GM21786 (cell line): ENCODE data around the gene WNK2.

Experiments used
- ATAC-seq: cut with Tn5 transposase; IDR thresholded peaks from one replicate; pipeline ENCODE4 v1.9.1; 2021; ENCODE audit not compliant: unreplicated experiment

Gene WNK2

DNA sequence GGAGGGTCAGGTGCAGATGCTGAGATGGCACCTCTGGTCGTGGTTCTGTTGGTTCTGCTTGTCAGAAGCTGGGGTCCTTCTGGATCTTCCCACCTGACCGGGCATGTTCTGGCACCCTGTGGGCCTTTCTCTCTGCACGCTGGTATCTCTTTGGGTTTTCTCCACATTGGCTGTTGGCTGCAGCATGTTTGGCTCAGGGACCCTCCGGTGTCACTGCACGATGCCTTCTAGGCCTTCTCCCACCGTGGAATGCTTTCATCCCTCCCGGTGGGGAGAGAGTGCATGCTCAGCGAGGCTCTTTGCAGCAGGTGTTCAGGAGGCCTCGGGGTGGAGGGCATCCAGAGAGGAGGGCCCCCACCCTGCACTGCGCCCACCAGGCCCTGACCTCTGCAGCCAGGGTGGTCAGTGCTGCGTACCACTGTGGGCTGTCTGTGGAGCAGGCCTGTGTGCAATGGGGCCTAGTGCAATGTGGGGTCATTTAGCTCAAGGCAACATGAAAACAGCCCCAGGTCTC is 119.4 kb downstream of the WNK2 start:
- no peak for ATAC-seq

DNA sequence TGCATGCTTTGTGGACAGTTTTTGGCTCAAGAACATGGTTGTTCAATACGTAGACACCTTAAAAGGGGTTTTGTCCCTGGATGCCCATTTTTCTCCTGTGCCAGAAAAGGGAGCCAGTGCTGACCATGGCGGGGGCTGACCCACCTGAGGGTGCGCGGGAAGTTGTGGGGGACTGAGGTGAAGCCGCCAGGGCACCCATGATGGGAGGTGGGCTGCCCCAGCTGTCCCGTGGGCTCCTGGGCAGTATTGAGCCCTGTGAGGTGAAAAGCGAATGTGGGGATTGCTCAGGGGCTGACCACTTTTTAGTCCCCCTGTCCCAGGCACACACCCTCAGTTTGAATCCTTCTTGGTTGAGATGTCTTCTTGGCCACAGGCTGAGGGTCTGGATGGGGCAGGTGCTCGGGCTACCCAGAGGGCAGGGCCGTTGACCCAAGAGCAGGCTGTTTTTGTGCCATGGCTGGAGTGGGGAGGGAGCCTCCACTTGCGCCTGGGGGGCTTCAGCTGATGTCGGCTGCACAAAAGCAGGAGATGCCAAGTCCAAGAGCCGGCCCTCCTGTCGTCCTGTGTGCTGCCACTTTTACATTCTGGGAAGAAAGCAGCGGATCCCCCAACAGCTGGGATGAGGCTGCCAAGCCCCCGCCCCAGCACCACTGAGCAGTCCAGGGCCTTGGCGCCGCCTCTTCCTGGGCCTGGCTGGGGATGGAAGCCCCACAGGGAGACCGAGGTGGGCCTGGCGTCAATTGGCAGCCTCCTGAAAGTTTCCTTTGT is 120.1 kb downstream of the WNK2 start:
- no peak for ATAC-seq

DNA sequence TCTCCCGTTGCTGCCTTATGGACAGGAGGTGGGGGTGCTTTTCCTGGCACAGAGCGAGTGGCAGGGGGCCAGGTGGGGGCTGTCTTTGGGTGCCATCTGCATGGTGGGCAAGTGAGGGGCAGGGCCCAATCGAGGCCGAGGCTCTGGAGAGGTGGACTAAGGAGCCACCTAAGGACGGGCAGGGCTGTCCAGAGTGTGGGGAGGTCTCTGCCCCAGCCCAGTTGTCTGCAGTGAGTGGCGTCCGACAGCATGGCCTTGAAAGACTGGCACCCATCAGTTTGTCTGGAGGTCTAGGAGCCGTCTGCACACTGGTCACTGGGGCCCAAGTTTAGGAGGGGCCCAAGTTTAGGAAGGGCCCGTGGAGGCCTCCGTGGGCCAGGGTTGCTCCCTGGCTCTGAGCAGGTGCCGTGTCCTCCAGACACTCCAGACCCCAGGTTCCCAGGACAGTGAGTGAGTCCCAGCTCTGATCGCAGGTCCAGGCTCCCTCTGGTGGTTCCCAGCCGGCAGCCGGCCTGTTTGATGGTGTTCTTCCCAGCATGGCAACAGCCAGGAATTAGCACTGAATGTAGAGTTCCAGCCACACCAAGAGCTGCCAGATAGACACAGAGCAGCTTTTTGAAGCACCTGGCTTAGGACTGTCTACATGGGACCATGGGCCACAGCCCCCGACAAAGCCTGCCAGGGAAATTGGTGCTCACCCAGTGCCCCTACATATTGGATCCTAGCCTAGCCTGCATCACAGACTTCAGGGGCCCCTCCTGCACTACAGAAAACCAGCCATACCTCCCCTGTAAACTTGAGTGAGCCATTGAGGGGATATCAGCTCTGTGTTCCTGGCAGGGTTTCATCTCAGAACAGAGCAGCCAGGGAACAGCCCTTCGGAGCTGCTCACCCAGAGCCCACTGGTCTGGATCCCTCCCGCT is 120.9 kb downstream of the WNK2 start:
- ATAC-seq: no peak

DNA sequence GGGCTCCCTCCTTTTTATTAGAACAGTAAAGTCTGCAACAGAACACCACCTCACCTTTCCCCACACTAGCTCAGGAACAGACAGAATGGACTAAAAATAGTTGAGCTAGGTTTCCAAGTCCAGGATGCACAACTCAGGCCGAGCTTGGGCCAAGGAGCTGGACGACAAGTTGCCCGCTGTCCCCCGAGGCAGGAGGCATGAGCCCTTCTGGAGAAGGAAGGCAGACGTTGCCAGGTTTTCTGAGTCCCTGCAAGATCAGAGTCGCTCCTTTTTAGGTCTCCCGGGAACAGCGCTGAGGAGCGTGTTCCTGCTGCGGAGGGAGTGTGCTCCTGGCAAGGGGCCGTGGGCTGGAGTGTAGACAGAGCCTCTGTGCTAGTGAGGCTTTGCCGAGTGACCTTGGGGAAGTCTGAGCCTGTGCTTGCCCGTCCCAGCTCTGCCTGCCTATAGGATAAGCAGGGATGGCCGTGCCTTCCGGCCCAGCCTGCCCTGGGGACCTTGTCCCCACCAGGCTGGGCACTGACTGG is 121.6 kb downstream of the WNK2 start:
- ATAC-seq: no peak

DNA sequence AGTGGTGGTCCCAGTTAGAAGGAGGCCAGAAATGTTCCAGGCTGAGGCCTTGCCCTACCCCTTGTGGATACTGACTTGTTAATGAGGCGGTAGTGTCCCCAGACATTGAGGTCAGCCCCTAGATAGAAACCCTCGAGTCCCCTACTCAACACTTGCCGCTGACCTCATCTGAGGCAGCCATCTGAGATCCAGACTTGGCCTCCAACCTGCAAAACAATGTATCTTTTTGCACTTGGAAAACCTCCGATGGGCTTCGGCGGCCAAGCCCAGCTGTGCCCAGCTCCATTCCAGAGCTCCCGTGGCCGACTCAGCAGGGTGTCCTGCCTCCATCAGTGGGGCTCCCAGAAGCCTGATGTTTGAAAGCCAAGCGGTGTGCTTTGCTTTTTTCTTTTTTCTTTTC is 122.1 kb downstream of the WNK2 start:
- ATAC-seq: no peak

DNA sequence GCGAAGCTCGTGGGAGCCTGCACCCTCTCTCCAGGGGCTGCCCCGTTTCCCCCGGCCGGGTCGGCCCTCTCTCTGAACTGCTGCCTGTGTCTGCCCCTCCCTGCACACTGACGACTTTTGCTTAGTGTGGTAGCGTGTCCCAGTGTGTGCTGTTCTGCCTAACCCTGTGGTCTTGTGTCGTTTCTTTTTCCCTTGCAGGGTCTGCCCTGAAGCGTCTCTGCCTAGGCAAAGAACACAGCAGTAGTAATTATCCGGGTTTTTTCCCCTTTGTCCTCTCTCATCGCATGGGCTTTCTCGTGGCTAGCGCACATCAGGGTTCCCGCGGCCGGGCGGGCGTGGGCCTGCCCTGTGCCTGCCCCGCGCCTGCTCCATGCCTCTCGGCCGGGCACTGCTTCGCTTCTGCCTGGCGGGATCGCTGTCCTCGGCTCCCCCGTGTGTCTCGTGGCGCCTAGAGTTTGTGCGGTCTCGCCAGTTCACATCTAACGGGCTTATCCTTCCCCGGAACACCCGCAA is 122.7 kb downstream of the WNK2 start:
- no peak for ATAC-seq

DNA sequence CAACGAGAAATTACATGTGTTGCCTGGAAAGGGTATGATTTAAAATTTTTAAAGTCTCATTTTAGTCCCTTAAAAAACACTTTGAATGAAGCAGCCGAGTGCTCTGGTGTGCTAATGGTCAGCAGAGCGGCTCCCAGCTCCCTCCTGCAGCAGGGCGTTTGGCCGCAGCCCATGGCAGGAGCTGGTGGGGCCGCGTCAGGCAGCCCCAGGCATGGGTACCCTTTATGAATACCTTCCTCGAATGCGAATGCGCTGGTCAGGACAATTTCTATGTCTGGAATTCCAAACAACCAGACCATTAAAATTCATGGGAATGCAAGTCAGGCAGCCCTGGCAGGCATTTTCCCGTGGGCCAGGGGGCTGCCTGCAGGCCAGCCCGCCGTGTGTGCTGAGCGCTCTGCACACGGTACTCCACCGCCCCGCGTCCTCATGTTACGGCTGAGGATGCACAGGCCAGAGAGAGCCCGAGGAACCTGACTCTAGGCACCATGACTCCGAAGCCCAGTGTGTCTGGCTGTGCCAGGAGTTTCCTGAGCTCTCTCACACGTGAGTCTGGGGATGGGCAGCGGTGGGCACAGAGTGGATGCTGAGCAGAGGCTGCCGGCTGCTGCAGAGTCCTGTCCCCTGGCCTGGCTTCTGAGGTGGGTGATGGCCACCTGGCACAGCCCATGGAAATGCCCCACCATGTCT is 123.7 kb downstream of the WNK2 start:
- no peak for ATAC-seq

DNA sequence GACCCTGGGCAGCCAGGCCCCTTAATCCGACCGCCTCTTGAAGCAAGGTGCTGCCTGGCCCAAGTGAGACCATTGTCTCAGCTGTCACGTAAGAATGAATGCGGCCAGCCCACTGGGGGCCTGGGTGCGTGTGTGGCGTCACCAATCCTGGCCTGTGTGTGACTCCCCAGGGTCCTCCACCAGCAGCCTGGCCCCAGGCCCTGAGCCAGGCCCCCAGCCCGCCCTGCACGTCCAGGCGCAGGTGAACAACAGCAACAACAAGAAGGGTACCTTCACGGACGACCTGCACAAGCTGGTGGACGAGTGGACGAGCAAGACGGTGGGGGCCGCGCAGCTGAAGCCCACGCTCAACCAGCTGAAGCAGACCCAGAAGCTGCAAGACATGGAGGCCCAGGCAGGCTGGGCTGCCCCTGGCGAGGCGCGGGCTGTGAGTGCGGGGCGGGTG is 124.2 kb downstream of the WNK2 start:
- ATAC-seq: no peak

DNA sequence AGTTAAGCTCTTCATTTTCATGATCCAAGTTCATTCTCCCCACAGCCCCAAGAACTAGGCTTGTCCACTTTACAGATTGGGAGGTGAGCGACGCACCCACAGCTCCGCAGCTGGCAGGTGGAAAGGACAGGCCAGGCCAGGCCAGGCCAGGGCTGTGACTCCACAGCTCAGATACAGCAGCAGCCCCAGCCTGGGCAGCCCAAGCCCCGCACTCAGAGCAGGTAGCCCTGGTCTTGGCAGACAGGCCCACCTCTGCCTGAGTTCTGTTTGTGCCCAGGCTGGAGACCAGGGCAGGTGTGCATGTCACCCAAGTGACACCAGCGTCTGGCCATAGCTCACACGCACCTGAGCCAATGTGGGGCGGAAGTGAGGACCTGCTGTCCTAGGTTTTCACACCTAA is 124.7 kb downstream of the WNK2 start:
- no peak for ATAC-seq

DNA sequence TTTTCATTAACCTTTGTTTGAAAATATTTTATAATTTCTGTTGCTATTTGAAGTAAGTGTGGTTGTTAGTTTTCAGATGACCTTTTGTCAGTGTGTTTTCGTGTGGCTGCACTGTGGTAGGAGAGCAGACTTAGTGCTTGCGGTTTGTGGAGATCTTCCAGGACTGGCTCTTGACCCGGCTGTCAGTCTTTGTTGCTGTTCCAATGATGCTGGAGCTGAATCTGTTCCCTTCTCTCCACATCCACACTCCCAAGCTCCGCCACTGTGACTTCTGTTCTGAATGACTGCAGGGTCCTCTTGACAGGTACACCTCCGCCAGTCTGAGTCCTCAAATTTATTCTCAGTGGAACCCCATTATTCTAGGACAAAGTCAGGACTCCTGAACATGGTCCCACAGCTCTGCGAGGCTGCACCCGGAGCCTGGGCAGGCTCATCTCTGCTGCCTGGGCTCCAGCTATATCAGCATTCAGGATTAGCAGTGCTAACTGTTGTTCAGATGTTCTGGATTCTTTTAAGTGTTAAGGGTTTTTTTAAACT is 126.0 kb downstream of the WNK2 start:
- no peak for ATAC-seq

DNA sequence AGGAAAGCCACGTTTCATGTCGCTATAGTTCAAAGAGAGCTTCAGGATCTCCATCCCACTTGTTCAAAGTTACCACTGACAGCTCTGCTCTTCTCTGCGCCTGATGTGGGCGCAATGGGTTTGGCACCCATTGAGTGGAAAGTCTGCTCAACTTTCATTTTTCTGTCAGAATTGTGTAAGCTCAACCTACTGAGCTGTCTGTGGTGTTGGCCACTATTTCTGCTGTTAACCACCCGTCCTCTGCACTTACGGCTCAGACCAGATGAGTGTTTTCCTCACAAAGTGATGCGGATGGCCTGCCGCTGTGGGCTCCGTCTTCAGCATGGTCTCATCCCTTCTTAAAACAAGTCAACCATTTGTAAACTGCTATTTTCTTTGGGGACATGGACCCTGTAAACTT is 131.2 kb downstream of the WNK2 start:
- ATAC-seq: no peak

DNA sequence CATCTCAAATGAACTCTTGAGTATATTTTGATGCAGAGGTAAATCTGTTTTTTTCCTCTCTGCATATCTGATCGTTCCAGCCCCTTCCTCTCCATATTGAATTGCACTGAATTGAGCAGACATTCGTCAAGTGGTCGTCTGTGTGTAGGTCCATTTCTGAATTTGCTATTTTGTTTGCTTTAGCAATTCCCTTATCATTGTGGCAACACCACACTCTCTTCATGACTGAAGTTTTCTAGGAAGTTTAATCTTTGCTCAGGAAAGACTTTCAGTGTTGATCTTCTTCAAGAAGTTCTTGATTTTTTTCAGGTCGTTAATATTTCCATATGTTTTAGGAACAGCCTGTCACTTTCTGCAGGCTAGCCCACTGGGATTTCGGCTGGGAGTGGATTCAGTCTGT is 132.0 kb downstream of the WNK2 start:
- ATAC-seq: no peak

DNA sequence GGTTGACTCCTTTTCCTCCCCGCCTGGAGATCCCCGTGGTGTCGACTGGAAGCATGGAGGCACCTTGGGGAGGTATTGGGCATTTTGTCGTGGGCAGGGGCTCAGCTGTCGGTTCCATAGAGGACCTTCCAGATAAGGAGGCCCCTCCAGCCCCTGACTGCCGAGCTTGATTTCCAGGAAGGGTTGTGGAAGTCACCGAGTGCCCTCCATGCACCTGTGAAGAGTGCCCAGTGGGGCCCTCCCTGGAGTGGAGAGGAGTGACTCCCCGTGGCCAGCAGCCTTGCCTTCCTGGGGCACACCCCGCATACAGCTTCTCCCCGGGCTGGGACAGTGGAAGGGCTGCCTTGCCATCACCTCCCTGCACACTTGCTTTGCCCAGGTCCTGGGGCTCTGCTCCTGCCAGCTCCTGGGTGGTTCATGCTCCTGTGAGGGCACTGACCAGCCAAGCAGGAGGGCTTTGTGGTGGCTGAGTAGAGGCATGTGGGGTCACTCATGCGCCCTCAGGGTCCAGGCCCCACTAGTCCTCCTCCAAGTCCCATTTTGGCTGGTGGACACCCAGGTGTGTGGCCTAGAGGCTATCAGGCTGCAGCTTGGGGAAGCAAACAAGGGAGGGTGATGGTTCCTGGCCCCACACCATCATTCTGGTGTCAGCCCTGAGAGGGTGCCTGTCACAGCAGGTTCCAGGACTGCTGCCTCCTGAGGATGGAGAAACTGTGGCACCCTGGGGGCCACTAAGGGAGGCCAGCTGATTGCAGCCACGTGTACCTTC is 133.0 kb downstream of the WNK2 start:
- ATAC-seq: no peak

DNA sequence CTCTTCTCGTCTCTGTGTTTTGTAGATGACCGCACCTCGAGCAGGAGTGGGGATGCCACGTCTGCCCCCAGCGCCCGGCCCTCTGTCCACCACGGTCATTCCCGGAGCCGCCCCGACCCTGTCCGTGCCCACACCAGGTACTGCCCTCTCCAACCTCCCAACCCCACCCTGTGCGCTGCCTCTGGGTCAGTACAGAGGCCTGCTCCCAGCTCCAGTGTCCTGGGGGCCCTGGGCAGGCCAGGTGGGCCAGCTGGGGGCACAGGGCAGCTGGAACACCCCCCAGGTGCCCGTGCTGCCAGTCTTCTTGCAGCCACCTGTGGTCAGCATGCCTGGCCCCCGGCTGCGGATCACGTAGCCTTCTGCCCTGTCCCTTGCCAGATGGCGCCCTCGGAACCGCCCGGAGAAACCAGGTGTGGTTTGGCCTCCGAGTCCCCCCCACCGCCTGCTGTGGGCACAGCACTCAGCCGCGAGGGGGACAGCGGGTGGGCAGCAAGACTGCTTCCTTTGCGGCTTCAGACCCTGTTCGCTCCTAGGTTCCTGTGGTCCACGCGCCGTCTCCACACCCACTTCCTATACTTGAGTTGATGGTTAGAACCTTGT is 133.7 kb downstream of the WNK2 start:
- ATAC-seq: no peak

DNA sequence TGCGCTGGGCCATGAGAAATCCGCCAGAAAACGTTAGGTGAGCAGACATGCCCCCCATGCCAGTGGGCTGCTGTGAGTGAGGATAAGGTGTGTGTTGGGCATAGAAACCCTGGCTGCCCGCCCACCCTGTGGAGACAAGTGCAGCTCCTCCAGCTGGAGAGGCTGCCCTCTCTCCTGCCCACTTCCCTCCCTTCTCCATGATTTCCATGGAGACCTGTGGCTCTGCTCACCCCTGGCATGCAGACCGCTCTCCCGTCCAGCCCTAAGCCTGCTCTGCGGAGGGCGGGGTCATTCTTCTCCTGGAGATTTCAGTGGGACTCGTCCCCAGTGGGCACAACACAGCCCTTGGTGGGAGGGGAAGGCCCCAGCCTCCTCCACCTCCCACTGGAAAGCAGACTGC is 134.5 kb downstream of the WNK2 start:
- no peak for ATAC-seq

DNA sequence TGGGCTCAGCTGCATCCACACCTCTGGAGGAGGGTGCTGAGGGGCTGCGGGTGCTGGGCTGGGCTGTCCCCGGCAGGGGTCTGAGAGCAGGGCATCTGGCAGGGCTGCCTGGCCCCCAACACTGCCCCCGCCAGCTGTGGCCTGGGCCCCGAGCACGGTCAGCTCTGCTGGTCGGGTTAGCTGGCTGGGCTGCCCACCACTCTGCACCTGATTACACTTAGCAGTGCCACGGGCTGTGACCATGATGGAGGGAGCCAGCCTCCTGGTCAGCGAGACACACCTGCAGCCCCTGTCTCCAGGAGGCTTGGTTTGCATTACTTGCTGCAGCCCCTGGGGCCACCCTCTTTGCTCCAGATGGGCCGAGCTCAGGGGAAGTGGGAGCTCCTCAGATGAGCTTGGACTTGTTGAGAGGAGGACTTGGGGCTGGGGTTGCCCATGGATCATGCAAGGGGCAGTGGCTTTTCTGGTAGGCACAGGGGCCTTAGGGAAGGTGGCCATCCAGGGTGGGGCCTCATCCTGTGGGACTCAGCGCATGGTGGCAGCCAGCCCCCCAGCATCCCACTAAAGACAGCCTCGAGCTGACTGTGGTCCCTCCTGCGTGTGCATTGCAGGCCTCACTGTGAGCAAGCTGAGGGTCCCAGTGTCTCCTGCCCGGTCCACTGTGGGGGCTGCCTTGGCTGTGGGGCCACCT is 135.5 kb downstream of the WNK2 start:
- no peak for ATAC-seq

DNA sequence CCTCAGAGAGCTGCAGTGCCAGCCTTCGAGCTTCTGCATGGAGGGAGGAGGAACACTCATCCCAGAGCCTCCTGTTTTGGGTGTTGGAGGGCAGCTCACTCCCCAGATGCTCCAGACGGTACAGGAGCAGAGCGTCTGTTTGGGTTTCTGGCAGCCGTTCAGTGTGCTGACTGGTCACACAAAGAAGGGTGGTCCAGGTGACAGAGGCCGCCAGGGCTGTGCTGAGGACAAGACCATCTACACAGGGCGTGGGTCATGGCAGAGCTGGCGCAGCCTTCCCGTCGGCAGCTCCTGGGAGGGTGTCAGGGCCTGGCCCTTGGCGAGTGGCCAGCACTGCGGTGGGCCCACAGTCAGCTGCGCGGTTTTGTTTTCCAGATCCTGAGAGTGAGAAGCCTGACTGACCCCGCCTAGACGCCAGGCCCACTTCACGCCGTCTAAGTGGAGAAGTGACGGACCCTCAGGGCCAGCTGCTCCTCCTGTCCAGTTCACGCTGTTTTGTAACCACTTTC is 136.1 kb downstream of the WNK2 start:
- ATAC-seq: no peak

DNA sequence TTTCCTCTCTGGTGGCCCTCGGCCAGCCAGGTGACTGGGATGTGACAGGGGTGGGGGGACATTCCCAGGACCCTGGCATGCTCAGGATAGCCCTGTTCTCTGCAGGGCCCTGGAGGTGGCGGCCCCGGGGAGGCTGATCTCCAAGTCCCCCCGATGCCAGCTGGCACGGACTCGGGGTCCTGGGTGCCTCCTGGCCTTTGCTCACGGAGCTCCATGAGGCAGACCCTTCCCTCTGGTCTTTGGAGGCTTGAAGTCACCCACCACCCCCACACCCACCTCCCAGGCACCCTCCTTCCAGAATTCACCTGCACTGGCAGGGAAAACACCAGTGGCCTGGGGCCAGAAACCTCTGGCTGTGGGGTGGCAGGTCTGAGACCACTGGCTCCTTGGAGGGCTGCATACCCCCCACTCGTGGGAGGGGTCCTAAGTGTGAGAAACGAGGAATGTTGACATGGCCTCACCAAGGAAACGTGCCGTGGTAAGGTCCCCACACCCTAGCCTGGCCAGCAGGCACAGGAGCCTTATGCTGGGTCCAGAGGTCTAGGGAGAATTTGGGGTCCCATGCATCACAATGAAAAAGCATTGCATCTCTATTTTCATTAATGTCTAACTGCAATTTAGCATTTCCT is 136.8 kb downstream of the WNK2 start:
- no peak for ATAC-seq
